GM18508 (cell line): ENCODE data around the gene HENMT1.
"Not testable (repeated sequence)": the region's sequence is repeated elsewhere in the genome, so short reads cannot be mapped to it uniquely, and the experiment has no call there.

Source experiments
- ATAC-seq: cut with Tn5 transposase; IDR thresholded peaks from one replicate; pipeline ENCODE4 v1.9.1; 2021; ENCODE audit warnings: moderate number of reproducible peaks; ENCODE audit not compliant: insufficient read depth, unreplicated experiment

Gene HENMT1

DNA sequence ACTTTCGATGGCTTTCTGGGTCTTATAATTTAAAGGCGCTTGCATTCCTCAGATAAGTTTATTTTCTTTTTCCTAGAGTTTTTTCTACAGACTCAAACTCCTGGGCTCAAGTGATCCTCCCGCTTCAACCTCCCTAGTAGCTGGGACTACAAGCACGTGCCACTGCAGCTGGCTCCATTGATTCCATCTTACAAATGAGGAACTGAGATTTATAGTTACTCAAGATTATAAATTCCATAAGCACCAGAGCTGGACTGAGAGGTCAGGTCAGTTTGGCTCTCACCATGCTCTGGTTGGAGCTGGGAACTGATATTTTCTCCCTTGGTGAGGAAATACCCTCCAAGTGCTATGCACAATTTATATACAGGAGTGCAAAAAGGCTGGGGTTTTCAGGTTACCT, 17.8 kb upstream of the HENMT1 start:
- no peak for ATAC-seq

DNA sequence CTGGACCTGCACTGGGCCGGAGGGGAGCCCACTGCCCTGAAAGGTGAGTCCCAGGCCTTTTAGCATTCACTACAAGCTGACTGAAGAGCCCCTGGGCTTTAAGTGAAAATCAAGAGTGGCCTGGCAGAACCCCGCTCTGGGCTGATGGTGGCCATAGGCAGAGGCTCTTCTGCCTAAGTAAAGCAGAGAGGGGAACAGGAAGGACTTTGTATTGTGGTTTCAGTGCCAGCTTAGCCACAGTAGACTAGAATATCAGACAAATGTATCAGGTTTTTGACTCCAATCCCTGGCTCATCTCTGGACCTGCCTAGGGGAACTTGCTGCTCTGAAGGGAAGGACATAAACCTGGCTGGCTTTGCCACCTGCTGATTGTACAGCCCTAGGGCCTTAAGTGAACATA, 10.2 kb upstream of the HENMT1 start:
- ATAC-seq = no peak

DNA sequence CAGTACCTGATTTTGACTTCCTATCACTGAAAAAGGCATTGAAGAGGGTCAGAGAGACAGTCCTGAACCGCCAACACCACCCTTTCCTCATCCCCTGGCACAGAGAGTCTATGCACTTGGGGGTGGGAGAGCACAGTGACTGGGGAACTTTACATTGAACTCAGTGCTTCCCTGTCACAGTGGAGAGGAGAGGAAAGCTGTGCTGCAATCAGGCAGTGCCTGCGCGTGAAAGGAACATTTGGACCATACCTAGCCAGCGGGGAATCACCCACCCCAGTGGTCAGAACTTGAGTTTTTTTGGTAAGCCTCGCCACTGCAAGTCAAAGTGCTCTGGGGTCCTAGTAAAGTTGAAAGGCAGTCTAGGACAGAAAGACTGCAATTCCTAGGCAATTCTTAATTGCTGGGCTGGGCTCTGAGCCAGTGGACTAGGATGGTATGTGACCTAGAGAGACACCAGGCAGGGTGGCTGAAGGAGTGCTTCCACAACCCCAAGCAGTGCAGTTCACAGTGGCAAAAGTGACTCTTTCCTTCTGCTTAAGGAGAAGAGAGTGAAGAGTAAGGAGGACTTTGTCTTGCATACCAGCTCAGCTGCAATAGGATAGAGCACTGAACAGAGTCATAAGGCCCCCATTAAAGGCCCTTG, 9.4 kb upstream of the HENMT1 start:
- no peak for ATAC-seq

DNA sequence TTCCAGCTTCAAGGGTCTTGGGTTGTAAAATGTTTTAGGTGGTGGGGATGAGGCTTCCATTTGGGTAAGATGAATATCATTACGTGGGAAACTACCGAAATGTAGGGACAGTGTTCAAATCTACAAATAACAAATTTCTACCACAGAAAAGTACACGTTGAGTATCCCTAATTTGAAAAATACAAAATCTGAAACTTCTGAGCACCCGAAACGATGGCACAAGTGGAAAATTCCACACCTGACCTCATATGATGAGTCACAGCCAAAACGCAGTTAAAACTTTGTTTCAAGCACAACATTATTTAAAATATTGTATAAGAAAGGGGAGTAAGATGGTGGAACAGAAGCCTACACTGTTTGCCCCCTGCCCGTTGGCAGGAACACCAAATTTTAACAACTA, 8.8 kb upstream of the HENMT1 start:
- ATAC-seq = no peak

DNA sequence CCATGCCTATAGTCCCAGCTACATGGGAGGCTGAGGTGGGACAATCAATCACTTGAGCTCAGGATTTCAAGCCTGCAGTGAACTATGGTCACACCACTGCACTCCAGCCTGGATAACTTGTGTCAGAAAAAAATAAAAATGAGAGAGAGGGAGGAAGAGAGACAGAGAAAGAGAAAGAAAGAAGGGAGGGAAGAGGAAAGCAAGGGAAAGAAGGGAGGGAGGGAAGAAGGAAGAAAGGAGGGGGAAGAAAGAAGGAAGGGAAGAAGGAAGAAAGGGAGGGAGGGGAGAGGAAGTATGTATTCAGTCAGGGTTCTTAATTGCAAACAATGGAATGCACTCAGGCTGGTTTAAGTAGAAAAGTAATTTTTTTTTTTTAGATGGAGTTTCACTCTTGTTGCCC, 7.9 kb upstream of the HENMT1 start:
- no peak for ATAC-seq

DNA sequence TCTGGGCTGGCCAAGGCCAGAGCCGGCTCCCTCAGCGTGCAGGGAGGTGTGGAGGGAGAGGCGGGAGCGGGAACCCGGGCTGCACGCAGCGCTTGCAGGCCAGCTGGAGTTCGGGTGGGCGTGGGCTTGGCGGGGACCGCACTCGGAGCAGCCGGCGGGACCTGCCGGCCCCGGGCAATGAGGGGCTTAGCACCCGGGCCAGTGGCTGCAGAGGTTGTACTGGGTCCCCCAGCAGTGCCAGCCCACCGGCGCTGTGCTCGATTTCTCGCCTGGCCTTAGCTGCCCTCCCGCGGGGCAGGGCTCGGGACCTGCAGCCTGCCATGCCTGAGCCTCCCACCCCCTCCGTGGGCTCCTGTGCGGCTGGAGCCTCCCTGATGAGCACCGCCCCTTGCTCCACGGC, 6.5 kb upstream of the HENMT1 start:
- not testable (repeated sequence) for ATAC-seq

DNA sequence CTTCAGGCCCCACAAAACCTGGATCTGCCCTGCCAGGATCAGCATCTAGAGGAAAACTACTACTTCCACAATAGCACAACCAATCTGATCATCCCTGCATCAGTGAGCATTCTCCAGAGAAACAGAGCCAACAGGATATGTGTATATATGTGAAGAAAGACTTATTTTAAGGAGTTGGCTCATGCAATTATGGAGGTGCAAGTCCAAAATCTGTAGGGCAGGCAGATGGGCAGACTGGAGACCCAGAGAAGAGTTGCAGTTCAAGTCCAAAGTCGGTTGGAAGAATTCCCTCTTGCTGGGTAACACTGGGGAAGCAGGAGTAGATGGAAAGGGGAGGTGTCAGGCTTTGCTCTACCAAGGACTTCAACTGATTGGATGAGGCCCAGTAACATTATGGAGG, 4.9 kb upstream of the HENMT1 start:
- ATAC-seq = no peak

DNA sequence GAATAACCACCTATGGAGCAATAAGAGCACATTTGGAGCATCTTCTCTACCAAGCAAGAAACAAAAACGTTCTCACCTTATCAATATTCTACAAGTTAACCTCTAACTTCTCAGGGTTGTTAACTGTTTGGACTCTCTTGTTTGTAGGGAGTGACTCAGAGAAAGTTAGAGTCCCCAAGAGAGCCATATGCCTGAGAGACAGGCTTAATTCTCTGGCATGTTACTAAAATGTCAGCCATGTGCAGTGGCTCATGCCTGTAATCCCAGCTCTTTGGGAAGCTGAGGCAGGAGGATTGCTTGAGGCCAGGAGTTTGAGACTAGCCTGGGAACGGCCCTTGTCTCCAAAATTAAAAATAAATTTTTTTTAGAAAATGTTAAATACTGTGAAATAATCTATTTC, 4.2 kb upstream of the HENMT1 start:
- ATAC-seq = no peak

DNA sequence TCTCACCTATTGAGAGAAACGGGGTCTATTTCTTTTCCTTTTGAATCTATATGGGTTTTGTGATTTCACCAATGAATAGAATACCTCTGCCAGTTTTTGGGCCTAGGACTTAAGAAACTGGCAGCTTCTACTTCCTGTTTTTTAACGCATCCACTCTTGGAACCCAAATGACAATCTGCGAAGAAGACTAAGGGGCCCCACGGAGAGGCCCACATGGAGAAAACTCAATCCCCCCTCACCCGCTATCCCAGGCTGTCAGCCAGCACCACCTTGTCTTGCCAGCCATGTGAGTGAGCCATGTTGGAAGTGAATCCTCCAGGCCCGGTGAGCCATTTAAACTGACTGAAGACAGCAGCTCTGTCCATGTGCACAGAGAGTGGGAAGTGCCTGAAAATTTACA, 3.6 kb upstream of the HENMT1 start:
- ATAC-seq = no peak

DNA sequence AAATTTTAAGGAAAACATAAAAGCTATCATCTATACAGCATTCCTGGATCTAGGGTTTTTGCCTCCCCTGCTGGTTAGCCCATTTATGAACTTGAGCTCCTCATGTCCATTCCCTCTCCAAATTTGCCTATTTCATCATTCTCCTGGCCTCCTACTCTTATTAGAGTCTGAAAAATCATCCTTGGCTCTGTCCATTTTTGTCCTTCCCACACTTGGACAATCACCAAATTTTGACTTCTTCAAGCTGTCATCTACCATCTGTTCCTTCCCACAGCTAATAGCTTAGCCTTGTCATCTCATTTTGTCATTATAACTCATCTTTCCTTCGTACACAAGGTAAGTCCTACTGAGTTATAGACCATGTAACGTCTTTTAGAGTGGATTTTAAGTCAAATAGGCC, 2.2 kb upstream of the HENMT1 start:
- no peak for ATAC-seq

DNA sequence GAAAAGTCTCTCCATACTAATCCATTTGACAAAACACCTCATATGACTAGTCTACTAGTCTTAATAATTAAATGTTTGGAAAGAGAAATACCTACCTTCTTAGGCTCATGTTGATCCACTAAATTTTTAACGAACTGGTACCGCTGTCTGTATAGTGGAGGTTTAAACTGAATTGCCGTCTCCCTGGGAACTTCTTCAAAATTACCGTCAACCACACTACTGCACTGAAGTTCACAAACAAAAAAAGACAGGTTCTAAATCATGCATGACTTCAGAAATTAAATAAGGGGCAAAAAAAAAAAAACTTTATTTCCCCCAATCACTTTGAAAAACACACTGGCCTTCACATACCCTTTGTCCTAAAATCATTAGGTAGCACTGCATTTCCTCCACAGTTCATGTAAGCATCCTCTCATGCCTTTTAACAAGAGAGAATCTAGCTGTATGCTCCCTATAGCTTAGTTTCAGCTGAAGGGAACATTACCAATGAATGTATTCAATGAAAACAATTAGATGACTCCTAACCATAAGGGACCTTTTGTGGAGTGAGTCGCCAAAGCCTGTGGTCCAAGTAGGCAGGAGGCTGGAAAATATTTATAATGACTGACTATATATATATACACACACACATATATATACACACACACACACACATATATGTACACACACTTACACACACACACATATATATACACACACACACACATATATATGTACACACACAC, 3.4 kb downstream of the HENMT1 start:
- no peak for ATAC-seq

DNA sequence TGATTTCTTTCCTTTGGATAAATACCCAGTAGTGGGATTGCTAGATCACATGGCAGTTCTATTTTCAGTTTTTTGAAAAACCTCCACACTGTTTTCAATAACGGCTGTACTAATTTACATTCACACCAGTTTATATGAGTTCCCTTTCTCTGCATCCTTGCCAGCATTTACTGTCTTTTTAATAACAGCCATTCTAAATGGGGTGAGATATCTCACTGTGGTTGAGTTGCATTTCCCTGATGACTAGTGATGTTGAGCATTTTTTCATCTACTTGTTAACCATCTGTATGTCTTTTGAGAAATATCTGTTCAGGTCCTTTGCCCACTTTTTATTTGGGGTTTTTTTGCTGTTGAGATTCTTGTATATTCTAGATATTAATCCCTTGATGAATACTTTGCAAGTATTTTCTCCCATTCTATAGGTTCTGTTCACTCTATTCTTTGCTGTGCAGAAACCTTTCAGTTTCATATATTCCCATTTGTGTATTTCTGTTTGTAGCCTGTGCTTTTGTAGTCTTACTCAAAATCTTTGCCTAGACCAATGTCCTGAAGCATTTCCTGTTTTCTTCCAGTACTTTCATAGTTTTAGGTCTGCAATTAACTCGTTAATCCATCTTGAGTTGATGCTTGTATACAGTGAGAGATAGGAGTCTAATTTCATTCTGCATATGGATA, 7.3 kb downstream of the HENMT1 start:
- ATAC-seq = no peak

DNA sequence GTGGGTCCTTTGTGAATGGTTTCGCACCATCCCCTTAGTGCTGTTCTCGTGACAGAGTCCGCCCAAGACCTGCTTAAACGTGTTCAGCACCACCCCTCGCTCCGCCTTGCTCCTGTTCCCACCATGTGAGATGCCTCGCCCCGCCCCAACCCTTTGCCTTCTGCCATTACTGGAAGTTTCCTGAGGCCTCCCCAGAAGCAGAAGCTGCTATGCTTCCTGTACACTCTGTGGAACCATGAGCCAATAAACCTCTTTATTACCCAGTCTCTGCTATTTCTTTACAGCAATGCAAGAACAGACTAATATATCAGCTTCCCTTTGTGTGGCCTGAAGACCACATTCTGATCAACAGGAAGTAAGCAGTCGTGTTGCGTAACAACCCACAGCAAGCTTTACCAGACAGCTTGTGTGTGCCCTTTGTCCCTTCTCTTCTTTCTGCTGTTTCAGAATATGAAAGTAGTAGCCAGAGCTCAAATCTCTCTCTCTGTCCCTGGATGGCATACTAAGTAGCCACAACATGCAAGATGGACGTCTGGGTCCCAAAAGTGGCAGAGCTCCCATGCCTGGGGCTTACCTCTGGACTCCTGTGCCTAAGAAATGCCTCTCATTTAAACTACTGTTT, 14.1 kb downstream of the HENMT1 start:
- ATAC-seq = peak; percentile 54

DNA sequence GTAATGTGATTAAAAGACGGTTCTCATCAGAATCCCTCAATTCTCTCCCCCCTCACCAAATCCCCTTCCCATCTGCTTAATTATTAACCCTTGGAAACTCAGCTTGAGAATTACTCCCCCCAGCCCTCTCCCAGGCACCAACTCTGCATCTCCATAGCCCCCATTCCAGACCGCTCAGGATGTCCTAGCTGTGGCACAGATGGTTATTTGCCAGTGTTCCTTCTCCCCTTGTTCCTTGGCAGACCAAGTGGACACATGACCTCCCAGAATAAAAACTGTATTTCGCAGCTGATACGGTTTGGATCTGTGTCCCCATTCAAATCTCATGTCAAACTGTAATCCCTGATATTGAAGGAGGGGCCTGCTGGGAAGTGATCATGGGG, 14.6 kb downstream of the HENMT1 start:
- ATAC-seq = no peak

DNA sequence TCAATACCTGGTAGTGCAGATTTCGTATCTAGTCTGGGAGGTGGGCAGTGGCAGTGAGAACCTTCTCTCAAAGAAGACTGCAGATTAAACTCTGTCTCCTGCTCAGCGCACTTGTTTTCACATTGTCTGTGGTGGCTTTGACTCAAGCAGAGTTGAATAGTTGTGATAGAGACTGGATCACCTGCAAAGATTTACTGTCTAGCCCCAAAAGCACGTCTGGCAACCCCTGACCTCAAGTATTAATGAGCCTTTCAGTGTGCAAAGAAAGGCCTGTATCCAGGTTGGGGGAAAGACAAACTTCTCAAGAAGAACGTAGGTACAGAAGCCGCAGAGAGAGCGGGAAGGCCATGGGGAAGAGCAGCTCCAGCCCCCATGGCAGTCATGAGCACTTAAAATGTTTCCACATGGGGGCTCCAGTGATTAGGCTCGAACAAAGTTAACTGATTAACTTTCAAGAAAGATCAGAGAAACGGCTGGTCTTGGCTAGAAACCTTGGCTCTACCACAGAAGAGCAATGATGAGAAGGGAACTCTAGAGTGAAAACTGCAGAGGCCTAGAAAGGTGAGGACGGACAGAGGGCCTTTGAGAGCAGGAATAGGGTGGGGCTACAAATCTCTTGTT, 15.2 kb downstream of the HENMT1 start:
- no peak for ATAC-seq

DNA sequence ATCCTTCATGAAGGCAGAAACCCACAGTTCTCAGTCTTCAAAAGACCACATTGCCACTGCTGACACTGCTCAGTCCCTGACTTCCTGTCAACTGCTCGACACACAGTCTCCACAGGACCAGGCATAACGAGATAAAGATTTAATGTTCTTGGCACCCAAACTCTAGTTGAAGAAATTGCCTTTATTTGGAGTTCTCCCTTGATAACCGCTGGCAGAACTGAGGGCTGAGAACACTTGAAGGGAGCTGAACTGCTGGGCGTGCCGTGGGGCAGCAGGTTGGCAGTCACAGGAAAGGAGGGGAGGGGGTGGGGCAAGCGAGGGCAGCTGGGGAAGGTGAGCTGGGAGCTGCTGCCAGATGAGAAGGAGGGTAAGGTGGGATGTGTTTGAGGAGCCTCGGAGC, 15.9 kb downstream of the HENMT1 start:
- no peak for ATAC-seq

DNA sequence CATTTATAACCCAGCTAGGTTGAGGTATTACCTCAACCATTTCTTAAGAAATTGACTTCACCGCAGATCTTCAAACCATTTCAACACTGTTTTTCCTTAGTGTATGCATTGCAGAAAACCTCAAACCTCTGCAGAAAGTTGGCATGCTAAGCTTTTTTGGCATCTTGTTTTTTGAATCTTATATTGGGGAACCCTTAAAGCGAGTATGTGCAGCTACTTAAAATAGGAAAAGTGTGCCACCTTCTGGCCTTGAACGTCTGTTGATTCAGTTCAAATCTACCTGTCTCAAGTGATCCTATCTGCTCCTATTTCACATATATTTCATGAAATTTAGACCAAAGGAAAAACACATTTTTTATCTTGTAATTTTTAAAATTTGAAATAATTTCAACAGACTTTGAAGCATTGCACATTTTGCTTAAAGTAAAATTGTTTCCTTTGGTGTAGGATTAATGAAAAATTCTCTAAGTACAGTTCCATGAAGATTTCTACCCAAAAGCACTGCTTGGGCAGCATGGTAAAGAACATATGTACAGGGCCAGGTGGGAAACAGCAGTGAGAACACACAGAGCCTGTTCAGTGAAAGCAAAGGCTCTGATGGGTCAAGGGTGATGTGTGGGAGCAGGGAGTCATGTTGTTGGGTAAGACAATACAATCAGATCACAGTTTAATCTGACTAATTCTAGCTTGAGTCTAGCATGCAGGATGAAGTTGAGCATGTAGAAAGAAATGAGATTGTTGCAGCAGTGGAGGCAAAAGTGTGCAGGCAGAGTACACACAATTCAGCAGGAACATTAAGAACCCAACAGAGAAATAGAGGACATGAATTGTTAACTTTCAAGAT, 17.2 kb downstream of the HENMT1 start:
- ATAC-seq = no peak

DNA sequence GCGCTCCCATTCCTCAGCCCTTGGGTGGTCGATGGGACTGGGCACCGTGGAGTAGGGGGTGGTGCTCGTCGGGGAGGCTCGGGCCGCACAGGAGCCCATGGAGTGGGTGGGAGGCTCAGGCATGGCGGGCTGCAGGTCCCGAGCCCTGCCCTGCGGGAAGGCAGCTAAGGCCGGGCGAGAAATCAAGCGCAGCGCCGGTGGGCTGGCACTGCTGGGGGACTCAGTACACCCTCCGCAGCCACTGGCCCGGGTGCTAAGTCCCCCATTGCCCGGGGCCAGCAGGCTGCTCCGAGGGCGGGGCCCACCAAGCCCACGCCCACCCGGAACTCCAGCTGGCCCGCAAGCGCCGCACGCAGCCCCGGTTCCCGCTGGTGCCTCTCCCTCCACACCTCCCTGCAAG, 20.0 kb downstream of the HENMT1 start:
- ATAC-seq = not testable (repeated sequence)

DNA sequence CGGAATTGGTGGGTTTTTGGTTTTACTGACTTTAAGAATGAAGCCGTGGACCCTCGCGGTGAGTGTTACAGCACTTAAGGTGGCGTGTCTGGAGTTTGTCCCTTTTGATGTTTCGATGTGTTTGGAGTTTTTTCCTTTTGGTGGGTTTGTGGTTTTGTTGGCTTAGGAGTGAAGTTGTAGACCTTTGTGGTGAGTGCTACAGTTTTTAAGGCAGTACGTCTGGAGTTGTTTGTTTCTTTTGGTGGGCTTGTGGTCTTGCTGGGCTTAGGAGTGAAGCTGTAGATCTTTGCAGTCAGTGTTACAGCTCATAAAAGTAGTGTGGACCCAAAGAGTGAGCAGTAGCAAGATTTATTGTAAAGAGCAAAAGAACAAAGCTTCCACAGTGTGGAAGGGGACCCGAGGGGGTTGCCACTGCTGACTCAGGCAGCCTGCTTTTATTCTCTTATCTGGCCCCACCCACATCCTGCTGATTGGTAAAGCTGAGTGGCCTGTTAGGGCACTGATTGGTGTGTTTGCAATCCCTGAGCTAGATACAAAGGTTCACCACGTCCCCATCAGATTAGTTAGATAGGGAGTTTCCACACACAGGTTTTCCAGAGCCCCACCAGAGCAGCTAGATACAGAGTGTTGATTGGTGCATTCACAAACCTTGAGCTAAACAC, 20.9 kb downstream of the HENMT1 start:
- ATAC-seq = no peak

DNA sequence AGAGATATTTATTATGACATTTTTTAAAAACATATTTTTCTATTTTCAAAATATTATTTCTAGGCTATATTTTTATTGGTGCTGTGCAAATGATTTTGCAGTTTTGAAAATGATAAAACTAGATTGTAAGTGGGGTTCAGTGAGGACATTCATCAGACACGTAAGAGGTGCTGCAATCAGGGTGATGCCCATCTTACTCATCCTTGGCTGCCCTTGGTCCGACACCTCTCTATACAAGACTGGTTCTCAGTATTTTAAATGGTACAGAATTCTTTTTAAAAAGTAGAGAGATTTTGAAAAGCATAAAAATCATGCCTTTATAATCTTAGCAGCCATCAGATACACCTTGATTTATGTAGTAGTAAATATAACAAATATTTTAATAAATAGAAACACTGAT, 24.0 kb downstream of the HENMT1 start:
- ATAC-seq = no peak
